GM12865 (cell line): Measurements from ENCODE around the gene SAFB.

ENCODE experiments used
- DNase-seq: peaks from one replicate; pipeline ENCODE4 v3.0.0; 2010; ENCODE audit warnings: low read depth
- H3K4me3 ChIP-seq: 2 replicates; pipeline ENCODE4 v1.5.1; 2011; ENCODE audit warnings: mild to moderate bottlenecking, low read depth, low read length, control low read depth
- CTCF ChIP-seq: IDR thresholded peaks from 2 replicates; pipeline ENCODE4 v1.5.1; 2011; ENCODE audit warnings: low read length, control low read depth, low read depth, inconsistent platforms; ENCODE audit not compliant: insufficient read depth; ENCODE audit errors: missing control alignments

SAFB gene

GRCh38 chr19:5661483-5661882 is 38.6 kb downstream of the SAFB start:
- no peak for TF ChIP-seq CTCF
- DNase-seq = no peak

DNA sequence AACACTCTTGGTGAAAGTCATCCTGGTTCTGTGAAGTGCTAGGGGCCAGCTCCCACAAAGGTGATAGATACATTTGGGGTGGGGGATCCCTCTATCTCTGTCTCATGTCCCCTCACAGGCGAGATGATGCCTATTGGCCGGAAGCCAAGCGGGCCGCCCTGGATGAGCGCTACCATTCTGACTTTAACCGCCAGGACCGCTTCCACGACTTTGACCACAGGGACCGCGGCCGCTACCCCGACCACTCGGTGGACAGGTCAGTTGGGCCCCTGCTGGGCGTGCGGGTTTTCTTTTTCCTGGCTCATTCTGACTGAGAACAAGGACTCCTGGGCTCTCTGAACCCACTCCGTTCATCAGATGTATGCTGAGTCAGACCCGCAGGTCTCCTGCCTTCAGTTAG is 41.0 kb downstream of the SAFB start:
- no peak for DNase-seq
- H3K4me3 ChIP-seq = no peak overlapping the region
- TF ChIP-seq CTCF = no peak

More at GRCh38 chr19:5661483-5661882, 38.6 kb downstream of the SAFB start:
- no peak overlapping the region for H3K4me3 ChIP-seq

- no peak for DNase-seq
- no peak for TF ChIP-seq CTCF
- no peak overlapping the region for H3K4me3 ChIP-seq
Measured at GRCh38 chr19:5664515-5664914, 41.6 kb downstream of the SAFB start.

- peak; percentile 54 for DNase-seq
- H3K4me3 ChIP-seq = no peak overlapping the region
- no peak for TF ChIP-seq CTCF
Measured at GRCh38 chr19:5665781-5666513, 43.1 kb downstream of the SAFB start.

GRCh38 chr19:5666921-5667610 is 44.2 kb downstream of the SAFB start:
- TF ChIP-seq CTCF = no peak
- H3K4me3 ChIP-seq = no peak overlapping the region
- DNase-seq = no peak

DNA sequence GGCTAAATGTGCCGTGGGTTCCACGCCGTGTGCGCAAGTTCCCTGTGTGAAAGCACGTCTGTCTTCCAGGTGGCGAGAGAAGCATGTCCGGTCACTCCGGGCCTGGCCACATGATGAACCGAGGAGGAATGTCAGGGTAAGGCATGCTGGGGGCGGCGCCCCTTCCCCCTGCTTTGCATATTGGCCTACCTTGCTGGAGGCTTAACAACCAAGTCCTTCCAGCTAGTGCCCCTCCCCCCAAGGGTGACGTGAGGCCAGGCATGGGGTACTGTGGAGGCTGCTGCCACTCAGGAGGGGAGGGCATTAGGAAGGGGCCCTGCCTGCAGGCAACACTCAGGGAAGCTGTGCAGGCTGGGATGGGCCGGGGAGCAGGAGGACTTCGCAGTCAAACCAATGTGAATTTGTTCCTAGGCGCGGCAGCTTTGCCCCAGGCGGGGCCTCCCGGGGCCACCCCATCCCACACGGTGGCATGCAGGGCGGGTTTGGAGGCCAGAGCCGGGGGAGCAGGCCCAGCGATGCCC is 44.9 kb downstream of the SAFB start:
- TF ChIP-seq CTCF = no peak
- no peak for DNase-seq

More for the DNA sequence above, 44.9 kb downstream of the SAFB start:
- H3K4me3 ChIP-seq = no peak overlapping the region
